ENCODE results near the gene CTSW.

Gene CTSW

DNA sequence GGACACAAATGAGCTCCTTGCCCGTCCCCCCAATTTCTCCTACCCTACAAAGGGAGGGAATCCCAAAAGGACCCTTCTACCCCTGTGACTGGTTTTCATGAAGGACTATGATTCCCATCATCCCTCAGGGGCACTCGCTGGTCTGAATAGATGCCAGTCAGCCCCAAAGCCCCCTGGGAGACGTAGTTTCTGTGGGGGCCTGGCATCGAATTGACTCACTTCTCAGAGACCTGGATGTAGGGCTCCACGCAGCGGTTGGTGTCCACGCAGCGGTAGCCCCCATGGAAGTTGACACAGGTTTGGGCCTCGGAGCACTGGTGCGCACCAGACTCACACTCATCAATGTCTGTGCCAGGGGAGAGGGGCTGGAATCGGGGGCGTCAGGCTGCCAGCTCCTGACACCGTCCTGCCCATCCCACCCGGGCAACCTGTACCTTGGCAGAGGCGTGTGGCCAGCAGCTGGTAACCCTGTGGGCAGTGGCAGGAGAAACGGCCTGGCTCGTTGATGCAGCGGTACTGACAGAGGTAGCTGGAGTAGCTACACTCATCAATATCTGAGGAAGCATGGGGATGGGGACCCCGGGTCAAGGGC, 11.5 kb upstream of the CTSW start:
- Mint-ChIP-seq H3K4me3 (no peak overlapping the region), H3K27me3 (peaks cover 22% of the 10 kb centered on the region), H3K4me1 (ENCODE audit: low read depth) (peaks cover 63% of the 10 kb centered on the region), H3K36me3 (ENCODE audit: low read depth) (peaks cover 58% of the 10 kb centered on the region), H3K9me3 (no peaks in the 10 kb centered on the region), H3K27ac (no peak overlapping the region)
- intact Hi-C loops (cut with micrococcal nuclease): no loop called here

DNA sequence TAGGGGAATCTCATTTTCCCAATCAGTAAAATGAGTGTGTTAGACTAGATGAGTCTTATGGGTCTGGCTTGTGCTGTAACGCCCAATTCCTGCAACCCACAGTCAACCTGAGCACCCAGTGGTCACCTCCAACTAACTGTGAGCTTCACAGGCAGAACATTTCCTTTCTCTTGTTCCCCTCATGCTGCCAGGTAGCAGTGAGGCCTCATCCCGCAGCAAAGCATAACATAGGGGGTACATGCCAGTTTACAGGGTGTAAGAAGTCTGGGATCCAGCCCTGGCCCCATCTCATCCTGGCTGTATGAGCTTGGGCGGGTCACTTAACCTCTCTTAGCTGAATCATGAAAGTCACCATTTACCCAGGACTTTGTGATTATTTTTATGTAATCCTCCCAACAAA, 10.7 kb upstream of the CTSW start:
- intact Hi-C loops (cut with micrococcal nuclease): no loop called here
- Mint-ChIP-seq H3K9me3 (no peaks in the 10 kb centered on the region), H3K27ac (no peak overlapping the region), H3K4me3 (no peak overlapping the region), H3K27me3 (peaks cover 25% of the 10 kb centered on the region), H3K36me3 (ENCODE audit: low read depth) (peaks cover 55% of the 10 kb centered on the region), H3K4me1 (ENCODE audit: low read depth) (peaks cover 63% of the 10 kb centered on the region)

DNA sequence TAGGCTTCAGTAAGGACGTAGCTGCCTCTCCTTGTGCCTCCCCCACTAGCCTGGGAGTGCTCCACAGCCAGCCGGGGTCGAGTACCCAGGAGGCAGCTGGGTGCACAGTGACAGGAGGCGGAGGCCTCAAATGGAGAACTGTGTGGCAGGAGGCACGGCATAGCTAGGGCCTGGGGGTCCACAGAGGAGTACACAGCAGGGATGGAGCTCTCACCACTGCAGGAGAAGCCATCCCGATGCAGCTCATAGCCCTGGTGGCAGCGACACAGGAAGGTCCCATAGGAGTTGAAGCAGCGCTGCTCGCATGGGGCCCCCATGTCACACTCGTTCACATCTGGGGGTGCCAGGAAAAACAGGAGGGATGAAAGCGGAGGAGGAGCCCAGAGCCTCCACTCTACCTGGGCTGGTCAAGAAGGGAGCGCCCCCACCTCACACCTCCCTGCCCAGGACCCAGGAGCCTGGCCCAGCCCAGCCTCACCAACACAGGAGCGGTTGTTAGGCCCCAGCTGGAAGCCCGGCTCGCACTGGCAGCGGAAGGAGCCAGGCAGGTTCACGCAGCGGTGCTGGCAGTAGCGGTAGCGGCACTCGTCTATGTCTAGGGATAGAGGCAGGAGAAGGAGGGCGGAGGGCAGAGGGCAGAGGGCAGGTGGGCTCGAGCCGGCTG, 9.9 kb upstream of the CTSW start:
- no peaks in the 10 kb centered on the region for H3K9me3 Mint-ChIP-seq
- peaks cover 47% of the 10 kb centered on the region for H3K36me3 Mint-ChIP-seq (ENCODE audit: low read depth)
- H3K27ac Mint-ChIP-seq: no peak overlapping the region
- no peak overlapping the region for H3K4me3 Mint-ChIP-seq
- peaks cover 63% of the 10 kb centered on the region for H3K4me1 Mint-ChIP-seq (ENCODE audit: low read depth)
- intact Hi-C loops (cut with micrococcal nuclease): no loop called here
- peaks cover 25% of the 10 kb centered on the region for H3K27me3 Mint-ChIP-seq

DNA sequence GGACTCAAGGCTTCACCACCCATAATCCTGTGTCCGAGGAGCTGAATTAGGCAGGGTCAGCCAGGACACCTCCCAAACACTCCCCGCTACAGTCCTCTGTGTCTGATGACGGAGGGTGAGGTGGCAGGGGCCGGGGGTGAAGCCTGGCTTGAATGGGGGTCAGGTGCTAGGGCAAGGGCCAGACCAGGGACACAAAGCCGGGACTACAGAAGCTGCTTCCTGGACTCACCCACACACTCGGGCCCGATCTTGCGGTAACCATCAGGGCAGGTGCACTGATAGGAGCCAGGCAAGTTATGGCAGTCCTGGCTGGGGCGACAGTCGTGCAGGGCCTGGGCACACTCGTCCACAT, 9.4 kb upstream of the CTSW start:
- Mint-ChIP-seq H3K4me1 (ENCODE audit: low read depth) (peaks cover 58% of the 10 kb centered on the region), H3K27ac (peak overlapping the region; percentile 51), H3K36me3 (ENCODE audit: low read depth) (peaks cover 42% of the 10 kb centered on the region), H3K9me3 (no peaks in the 10 kb centered on the region), H3K27me3 (peaks cover 25% of the 10 kb centered on the region), H3K4me3 (no peak overlapping the region)
- intact Hi-C loops (cut with micrococcal nuclease): no loop called here

DNA sequence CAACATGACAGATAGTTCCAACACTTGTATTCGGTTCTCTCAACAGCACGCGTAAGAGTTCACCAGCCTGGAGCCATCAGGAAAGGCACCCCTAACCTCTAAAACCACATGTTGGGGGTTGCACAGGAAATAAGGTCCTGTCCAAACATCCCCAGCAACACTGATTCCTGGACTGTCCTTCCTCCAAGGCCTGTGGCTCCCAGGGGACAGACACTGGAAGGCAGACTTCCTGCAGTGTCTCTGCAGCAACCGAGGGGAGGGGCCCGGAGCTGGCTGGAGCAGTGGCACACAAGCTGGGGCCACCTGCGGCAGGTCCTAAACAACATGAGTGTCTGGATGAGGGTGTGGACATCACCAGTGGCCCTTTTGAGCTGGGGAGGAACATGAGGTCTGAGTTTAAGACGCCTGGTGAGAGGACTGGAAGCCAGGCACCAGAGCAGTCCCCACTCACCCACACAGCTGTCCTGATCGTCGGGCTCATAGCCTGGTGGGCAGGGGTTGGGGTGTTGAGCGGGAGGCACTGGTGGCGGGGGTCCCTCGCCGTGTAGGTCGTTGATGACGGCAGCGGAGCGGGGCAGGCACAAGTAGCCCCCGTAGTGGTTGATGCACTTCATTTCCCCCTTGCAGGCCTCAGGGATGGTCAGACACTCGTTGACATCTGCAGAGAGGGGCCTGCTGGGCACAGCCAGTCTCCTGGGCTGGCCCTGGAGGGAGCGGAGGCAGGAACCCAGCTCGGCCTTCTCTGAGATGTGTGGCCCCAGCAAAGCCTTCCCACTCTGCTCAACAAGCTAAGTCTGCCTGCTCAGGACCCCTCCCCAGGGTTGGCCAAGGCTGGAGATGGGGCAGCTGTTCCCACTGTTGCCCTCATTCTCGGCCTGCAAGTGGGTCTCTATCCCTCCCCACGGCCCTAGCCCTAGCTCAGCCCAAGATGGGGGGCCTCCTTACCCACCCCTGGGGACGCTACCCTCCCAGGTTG, 8.6 kb upstream of the CTSW start:
- H3K27me3 Mint-ChIP-seq: peaks cover 25% of the 10 kb centered on the region
- peaks cover 54% of the 10 kb centered on the region for H3K4me1 Mint-ChIP-seq (ENCODE audit: low read depth)
- H3K36me3 Mint-ChIP-seq (ENCODE audit: low read depth): peaks cover 34% of the 10 kb centered on the region
- intact Hi-C loops (cut with micrococcal nuclease): no loop called here
- no peak overlapping the region for H3K4me3 Mint-ChIP-seq
- H3K27ac Mint-ChIP-seq: peak overlapping the region; percentile 73
- H3K9me3 Mint-ChIP-seq: no peaks in the 10 kb centered on the region

DNA sequence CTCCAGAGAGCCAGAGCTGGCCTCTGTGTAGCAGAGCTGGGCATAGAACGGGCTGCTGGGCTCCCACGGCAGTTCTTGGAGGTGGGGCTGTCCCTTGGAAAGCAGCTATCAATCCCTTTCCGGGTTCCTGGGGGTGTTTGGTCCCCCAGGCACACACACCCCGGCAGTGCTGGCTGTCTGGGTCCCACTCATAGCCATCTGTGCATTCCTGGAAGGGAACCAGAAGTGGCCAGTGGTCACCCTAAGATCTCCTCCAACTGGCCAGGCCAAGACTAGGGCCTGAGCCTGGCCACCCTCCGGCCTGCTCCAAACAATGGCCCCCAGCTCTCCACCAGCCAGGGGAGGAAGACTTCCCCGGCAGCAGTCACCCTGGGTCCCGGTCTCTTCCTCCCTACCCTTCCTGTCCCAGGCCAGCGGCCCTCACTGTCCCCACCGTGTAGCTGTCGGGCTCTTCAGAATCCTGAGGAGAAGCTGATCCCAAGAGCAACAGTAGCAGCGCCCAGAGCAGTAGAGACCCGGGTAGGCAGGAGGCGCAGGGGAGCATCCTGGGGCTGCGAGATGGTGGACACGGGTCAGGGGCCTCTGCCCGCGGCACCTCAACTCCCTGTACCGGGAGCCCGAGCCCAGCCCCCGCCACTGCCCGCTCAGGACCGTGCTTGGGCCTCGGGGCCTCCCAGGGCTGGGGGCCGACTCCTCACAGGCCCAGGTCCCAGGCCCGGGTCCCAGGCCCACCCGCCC, 7.7 kb upstream of the CTSW start:
- intact Hi-C loops (cut with micrococcal nuclease): no loop called here
- Mint-ChIP-seq H3K27ac (peak overlapping the region; percentile 73), H3K4me1 (ENCODE audit: low read depth) (peaks cover 56% of the 10 kb centered on the region), H3K4me3 (peak overlapping the region; percentile 34), H3K27me3 (peaks cover 25% of the 10 kb centered on the region), H3K9me3 (no peaks in the 10 kb centered on the region), H3K36me3 (ENCODE audit: low read depth) (peaks cover 26% of the 10 kb centered on the region)

DNA sequence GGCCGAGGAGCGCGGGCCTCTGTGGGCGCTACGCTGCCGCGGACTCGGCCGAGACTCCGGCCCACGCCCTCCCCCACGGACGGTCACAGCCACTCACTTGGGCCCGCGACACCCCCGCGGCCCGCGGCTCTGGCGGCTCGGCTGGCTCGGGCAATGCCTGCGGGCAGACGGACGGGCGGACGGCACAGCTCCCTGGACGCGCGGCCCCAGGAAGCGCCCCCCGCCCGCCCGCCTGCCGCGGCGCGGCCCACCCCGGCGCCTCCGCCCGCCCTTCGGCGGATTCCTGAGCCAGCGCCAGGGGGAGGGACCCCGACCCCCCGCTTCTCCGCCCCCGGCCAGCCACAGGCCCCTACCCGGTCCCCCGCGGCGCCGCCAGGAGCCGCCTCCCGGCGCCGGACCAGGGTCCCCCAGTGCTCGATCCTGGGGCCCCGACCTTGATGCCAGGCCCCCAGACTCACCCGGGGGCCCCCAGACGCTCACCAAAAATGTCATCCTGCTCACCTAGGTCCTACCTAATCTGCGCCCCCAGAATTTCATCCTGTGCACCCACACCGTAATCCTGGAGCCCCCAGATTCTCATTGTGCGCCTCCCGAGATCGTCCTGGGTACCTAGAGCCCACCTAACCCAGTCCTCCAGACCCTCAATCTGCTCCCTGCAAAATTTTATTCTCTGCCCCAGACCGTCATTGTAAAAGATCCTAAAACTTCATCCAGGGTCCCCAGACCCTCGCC, 6.9 kb upstream of the CTSW start, which contains the start of gene EFEMP2:
EFEMP2 (minus strand) TSS at position 215 of the 732 bp plus-strand sequence. CDS start 446 bp downstream, outside the sequence.
- intact Hi-C loops (cut with micrococcal nuclease): no loop called here

DNA sequence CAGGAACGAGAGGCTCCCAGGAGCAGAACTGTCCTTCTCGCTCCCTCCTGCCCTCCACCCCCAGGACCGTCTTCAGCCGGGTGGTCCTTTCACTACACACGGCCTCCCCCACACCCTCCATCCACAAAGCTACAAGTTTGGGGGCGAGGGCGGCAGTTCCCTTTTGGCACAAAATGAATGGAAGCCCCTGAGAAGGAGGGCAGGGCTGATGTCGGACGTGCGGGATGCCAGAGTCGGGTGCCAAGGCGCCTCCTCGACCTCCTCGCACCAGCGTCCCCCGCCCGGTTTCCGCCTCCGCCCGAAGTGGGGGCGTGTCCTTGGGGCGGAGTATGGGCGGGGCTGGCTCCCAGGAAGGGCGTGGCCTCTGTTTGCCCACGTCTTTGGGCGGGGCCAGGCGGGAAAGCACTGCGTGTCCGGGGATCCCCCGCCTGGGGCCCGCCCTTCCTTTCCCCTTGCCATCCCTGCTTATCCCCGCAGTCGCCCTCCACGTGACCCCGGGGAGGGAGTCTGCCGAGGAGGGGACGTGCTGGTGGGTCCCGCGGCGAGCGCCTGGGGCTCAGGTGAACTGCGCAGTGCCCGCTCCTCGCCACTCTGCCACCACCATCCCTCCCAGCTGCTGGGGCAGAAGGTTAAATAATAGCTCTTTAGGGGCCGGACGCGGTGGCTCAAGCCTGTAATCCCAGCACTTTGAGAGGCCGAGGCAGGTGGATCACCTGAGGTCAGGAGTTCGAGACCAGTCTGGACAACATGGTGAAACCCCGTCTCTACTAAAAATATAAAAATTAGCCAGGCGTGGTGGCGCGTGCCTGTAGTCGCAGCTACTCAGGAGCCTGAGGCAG, 6.1 kb upstream of the CTSW start:
- intact Hi-C loops (cut with micrococcal nuclease): no loop called here
- no peaks in the 10 kb centered on the region for H3K9me3 Mint-ChIP-seq
- peaks cover 25% of the 10 kb centered on the region for H3K27me3 Mint-ChIP-seq
- H3K4me3 Mint-ChIP-seq: peak overlapping the region; percentile 96
- peaks cover 10% of the 10 kb centered on the region for H3K36me3 Mint-ChIP-seq (ENCODE audit: low read depth)
- peak overlapping the region; percentile 95 for H3K27ac Mint-ChIP-seq
- peaks cover 59% of the 10 kb centered on the region for H3K4me1 Mint-ChIP-seq (ENCODE audit: low read depth)

More for the DNA sequence above, 6.9 kb upstream of the CTSW start, which contains the start of gene EFEMP2:
- Mint-ChIP-seq H3K4me3 (peak within 1 kb of the TSS; percentile 96), H3K36me3 (ENCODE audit: low read depth) (peaks cover 18% of the 10 kb centered on the region), H3K9me3 (no peaks in the 10 kb centered on the region), H3K4me1 (ENCODE audit: low read depth) (peaks cover 55% of the 10 kb centered on the region), H3K27me3 (peaks cover 25% of the 10 kb centered on the region), H3K27ac (peak within 1 kb of the TSS; percentile 95)

DNA sequence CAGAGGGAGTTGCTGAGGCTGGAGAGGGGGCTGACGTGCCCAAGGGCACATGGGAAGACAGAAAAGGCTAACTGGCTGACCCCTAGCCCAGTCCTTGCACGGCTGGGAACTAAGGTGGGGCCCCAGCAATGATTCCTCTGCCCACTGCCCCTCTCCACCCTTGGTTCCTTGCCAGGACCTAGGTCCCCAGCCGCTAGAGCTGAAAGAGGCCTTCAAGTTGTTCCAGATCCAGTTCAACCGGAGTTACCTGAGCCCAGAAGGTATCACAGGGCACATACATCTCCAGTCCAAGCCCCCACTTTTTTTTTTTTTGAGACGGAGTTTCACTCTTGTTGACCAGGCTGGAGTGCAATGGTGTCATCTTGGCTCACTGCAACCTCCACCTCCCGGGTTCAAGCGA, 390 bp downstream of the CTSW start:
- intact Hi-C loops (cut with micrococcal nuclease): no loop called here
- H3K9me3 Mint-ChIP-seq: no peaks in the 10 kb centered on the region
- H3K4me1 Mint-ChIP-seq (ENCODE audit: low read depth): peaks cover 67% of the 10 kb centered on the region
- peaks cover 34% of the 10 kb centered on the region for H3K36me3 Mint-ChIP-seq (ENCODE audit: low read depth)
- H3K4me3 Mint-ChIP-seq: no peak overlapping the region
- H3K27ac Mint-ChIP-seq: peak overlapping the region; percentile 20
- peaks cover 3% of the 10 kb centered on the region for H3K27me3 Mint-ChIP-seq

DNA sequence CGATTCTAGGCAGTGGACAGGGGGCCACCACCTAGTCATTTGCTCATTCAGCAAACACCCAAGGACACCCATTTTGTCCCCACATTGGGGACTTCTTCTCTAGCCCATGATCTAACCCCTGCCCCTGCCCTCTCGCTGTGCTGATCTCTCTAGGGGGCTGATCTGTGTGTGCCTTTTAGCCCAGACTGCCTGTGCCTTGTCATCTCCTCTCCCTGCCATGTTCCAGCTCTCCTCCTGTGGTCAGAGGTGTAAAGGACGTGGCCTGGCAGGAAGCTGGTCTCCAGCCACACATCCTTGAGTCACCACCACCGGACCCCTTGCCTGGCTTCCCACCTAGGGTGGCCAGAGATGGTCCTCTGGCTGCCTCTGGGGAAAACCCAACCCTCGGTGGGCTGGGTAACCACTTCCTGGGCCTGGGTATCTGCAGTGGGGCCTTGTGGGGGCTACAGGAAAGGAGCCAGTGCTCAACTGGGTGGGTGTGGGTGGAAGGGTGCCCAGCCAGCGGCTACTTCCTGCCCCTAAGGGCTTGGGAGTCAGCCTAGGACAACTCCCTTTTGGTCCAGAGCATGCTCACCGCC, 1.3 kb downstream of the CTSW start:
- peaks cover 43% of the 10 kb centered on the region for H3K36me3 Mint-ChIP-seq (ENCODE audit: low read depth)
- peak overlapping the region; percentile 13 for H3K27ac Mint-ChIP-seq
- peaks cover 3% of the 10 kb centered on the region for H3K27me3 Mint-ChIP-seq
- peaks cover 71% of the 10 kb centered on the region for H3K4me1 Mint-ChIP-seq (ENCODE audit: low read depth)
- H3K9me3 Mint-ChIP-seq: no peaks in the 10 kb centered on the region
- H3K4me3 Mint-ChIP-seq: no peak overlapping the region
- intact Hi-C loops (cut with micrococcal nuclease): no loop called here

DNA sequence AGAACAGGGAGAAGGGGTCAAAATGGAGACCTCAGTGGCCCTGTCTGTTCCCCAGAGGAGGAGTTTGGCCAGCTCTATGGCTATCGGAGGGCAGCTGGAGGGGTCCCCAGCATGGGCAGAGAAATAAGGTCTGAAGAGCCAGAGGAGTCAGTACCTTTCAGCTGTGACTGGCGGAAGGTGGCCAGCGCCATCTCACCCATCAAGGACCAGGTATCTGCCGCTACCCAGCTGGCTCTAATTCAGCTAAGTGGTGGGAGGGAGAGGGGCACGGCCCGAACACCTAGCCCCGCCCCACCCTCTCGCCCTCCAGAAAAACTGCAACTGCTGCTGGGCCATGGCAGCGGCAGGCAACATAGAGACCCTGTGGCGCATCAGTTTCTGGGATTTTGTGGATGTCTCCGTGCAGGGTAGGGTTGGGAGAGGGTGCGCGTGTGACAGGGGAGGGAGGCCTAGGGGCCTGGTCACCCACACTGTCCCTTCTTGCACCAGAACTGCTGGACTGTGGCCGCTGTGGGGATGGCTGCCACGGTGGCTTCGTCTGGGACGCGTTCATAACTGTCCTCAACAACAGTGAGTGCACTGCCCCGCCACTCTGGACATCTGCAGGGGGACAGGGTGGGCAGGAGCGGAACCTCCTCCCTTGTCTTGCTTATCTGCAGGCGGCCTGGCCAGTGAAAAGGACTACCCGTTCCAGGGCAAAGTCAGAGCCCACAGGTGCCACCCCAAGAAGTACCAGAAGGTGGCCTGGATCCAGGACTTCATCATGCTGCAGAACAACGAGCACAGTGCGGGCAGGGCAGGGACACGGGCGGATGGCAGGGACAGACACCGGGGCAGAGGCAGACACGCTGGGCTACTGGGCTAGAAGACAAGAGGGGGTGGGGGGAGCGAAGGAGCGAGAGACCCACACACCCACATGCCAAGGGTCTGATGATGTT, 2.8 kb downstream of the CTSW start:
- H3K36me3 Mint-ChIP-seq (ENCODE audit: low read depth): peaks cover 58% of the 10 kb centered on the region
- H3K9me3 Mint-ChIP-seq: no peaks in the 10 kb centered on the region
- no peak overlapping the region for H3K4me3 Mint-ChIP-seq
- H3K27me3 Mint-ChIP-seq: peaks cover 3% of the 10 kb centered on the region
- intact Hi-C loops (cut with micrococcal nuclease): no loop called here
- H3K4me1 Mint-ChIP-seq (ENCODE audit: low read depth): peaks cover 73% of the 10 kb centered on the region
- H3K27ac Mint-ChIP-seq: no peak overlapping the region
